ENCODE results near the gene NOD1.

The NOD1 gene

DNA sequence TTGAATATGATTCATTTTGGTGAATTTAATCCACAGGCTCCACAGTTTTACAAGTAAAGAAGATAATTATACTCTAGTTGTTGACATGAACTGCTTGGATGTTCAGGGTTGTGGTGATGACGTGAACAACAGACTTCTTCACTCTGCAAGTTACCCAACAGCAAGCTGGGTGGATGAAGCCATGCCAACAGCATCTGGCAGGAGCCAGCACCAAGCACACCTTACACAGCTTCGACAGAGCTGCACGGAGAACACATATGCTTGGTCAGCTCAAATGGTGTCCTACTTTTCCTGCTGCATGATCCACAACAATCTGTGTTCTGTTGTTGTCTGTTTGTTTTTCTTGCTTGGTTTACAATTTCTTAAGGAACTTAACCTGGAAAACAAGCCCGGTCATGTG is 9.8 kb downstream of the NOD1 start:
- WGBS, 2 experiments (ENCODE audit: insufficient coverage in 2 of 2) = 73 to 94% methylated on average over 3 of the region's 4 CpGs

GRCh38 chr7:30468041-30468440 is 10.5 kb downstream of the NOD1 start:
- Histone ChIP-seq H3K4me1 (ENCODE audit: control insufficient read depth, insufficient read depth, low read length, poor library complexity, severe bottlenecking) (peaks cover 41% of the 10 kb centered on the region), H3K9me3 (ENCODE audit: control insufficient read depth, low read length) (no peaks in the 10 kb centered on the region), H3K27ac (ENCODE audit: low read depth, low read length, severe bottlenecking) (no peak overlapping the region), H3K4me3 (ENCODE audit: extremely low read depth, insufficient read depth, low read length, poor library complexity, severe bottlenecking) (no peak overlapping the region), H3K36me3 (ENCODE audit: control insufficient read depth, insufficient read depth, low read length) (no peaks in the 10 kb centered on the region)
- 95 to 100% methylated on average over 2 of the region's 2 CpGs for WGBS, 2 experiments (ENCODE audit: insufficient coverage in 2 of 2)

More for the DNA sequence above, 9.8 kb downstream of the NOD1 start:
- H3K27ac ChIP-seq (ENCODE audit: low read depth, low read length, severe bottlenecking) = peak overlapping the region; percentile 73
- H3K9me3 ChIP-seq (ENCODE audit: control insufficient read depth, low read length) = no peaks in the 10 kb centered on the region
- no peak overlapping the region for H3K4me3 ChIP-seq (ENCODE audit: extremely low read depth, insufficient read depth, low read length, poor library complexity, severe bottlenecking)
- no peaks in the 10 kb centered on the region for H3K36me3 ChIP-seq (ENCODE audit: control insufficient read depth, insufficient read depth, low read length)
- peaks cover 40% of the 10 kb centered on the region for H3K4me1 ChIP-seq (ENCODE audit: control insufficient read depth, insufficient read depth, low read length, poor library complexity, severe bottlenecking)

GRCh38 chr7:30467271-30467670 is 11.3 kb downstream of the NOD1 start:
- H3K4me3 ChIP-seq (ENCODE audit: extremely low read depth, insufficient read depth, low read length, poor library complexity, severe bottlenecking) = no peak overlapping the region
- no peaks in the 10 kb centered on the region for H3K9me3 ChIP-seq (ENCODE audit: control insufficient read depth, low read length)
- H3K27ac ChIP-seq (ENCODE audit: low read depth, low read length, severe bottlenecking) = no peak overlapping the region
- H3K36me3 ChIP-seq (ENCODE audit: control insufficient read depth, insufficient read depth, low read length) = no peaks in the 10 kb centered on the region
- WGBS, 2 experiments (ENCODE audit: insufficient coverage in 2 of 2) = 88 to 100% methylated on average over 1 to 3 of the region's 4 CpGs
- H3K4me1 ChIP-seq (ENCODE audit: control insufficient read depth, insufficient read depth, low read length, poor library complexity, severe bottlenecking) = peaks cover 38% of the 10 kb centered on the region

- H3K27ac ChIP-seq (ENCODE audit: low read depth, low read length, severe bottlenecking) = no peak overlapping the region
These were observed 12.3 kb downstream of the NOD1 start for GRCh38 chr7:30466266-30466665.

DNA sequence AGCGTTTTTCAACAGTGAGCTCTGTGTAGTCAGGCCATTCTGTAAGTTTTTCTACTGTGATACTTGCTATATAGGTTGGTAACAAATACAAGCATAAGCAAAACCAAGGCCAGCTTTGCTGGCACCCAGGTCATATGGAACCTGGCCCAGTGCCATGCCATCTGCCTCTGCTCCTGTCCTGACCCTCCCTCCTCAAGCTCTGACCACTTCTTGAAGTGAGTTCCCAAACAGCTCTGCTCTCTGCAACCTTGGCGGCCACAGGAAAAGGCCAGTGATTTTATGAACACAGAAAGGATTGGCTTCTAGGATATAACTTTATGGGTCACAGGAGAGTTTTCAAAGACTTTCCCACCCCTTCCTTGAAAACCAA is 12.8 kb downstream of the NOD1 start:
- Histone ChIP-seq H3K4me3 (ENCODE audit: extremely low read depth, insufficient read depth, low read length, poor library complexity, severe bottlenecking) (no peak overlapping the region), H3K27ac (ENCODE audit: low read depth, low read length, severe bottlenecking) (no peak overlapping the region), H3K36me3 (ENCODE audit: control insufficient read depth, insufficient read depth, low read length) (no peaks in the 10 kb centered on the region), H3K9me3 (ENCODE audit: control insufficient read depth, low read length) (no peaks in the 10 kb centered on the region), H3K4me1 (ENCODE audit: control insufficient read depth, insufficient read depth, low read length, poor library complexity, severe bottlenecking) (peaks cover 30% of the 10 kb centered on the region)
- WGBS, 2 experiments (ENCODE audit: insufficient coverage in 2 of 2) = 80% methylated on average over 1 of the region's 2 CpGs; no CpG with 5 or more reads in 1 of the 2 experiments

More at GRCh38 chr7:30466266-30466665, 12.3 kb downstream of the NOD1 start:
- no peaks in the 10 kb centered on the region for H3K9me3 ChIP-seq (ENCODE audit: control insufficient read depth, low read length)
- H3K4me3 ChIP-seq (ENCODE audit: extremely low read depth, insufficient read depth, low read length, poor library complexity, severe bottlenecking) = no peak overlapping the region
- peaks cover 35% of the 10 kb centered on the region for H3K4me1 ChIP-seq (ENCODE audit: control insufficient read depth, insufficient read depth, low read length, poor library complexity, severe bottlenecking)
- WGBS, 2 experiments (ENCODE audit: insufficient coverage in 2 of 2) = 87 to 90% methylated on average over 2 to 4 of the region's 4 CpGs
- H3K36me3 ChIP-seq (ENCODE audit: control insufficient read depth, insufficient read depth, low read length) = no peaks in the 10 kb centered on the region

DNA sequence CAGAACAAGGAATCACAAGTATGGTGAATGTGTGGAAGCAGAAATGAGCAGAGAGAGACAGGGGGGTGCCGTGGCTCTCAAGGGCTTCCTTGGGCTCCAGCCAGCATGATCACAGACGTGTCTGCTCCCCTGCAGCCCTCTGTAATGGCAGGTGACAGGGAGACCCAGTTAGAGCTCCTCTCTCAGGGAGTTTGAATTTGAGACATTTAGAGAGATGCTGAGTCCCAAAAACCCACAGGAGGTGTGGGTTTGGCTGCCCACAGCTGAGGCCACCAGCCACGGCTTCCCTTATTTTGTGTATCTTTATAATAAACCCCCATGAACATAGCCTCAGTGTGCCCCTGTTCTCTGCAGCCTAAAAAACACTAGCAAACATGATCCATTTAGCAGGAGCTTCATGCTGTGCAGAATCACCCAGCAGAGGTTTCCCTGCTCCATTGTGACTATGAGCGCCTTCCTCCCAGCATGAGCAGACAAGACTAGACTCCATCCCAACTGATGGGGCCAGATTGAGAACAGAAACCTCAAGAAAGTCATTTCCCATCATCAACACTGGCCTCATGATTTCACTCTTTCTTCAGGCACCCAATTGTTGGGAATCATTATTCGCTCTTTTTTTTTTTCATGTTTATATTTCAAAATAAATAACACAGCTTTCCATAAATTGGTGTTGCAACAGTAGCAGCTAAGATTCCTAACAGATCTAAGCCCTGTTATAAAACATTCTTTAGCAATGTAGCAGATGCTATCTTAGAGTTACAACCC is 13.4 kb downstream of the NOD1 start:
- Histone ChIP-seq H3K9me3 (ENCODE audit: control insufficient read depth, low read length) (no peaks in the 10 kb centered on the region), H3K36me3 (ENCODE audit: control insufficient read depth, insufficient read depth, low read length) (no peaks in the 10 kb centered on the region), H3K4me1 (ENCODE audit: control insufficient read depth, insufficient read depth, low read length, poor library complexity, severe bottlenecking) (peaks cover 29% of the 10 kb centered on the region), H3K27ac (ENCODE audit: low read depth, low read length, severe bottlenecking) (no peak overlapping the region), H3K4me3 (ENCODE audit: extremely low read depth, insufficient read depth, low read length, poor library complexity, severe bottlenecking) (no peak overlapping the region)
- 88 to 94% methylated on average over 2 of the region's 5 CpGs for WGBS, 2 experiments (ENCODE audit: insufficient coverage in 2 of 2)

DNA sequence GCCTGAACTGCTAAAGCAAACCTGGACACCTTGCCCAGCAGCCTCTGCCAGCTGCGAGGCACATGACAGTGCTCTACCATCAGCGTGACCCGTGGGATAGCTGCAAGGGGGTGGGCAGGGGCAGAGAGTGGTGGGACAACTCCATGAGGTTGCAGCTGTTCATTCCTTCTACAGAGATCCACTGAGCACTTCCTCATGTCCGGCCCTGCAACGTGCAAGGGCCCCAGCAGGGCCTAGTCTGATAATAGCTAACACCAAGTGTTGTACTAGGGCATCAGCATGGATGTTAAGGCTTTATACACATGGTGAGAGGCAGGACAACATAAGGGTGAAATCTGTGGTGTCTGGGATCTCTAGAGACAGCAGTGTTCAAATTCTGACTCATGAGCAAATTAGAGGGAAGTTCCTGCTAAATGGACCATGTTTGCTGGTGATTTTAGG is 14.3 kb downstream of the NOD1 start:
- Histone ChIP-seq H3K36me3 (ENCODE audit: control insufficient read depth, insufficient read depth, low read length) (no peaks in the 10 kb centered on the region), H3K4me1 (ENCODE audit: control insufficient read depth, insufficient read depth, low read length, poor library complexity, severe bottlenecking) (peaks cover 23% of the 10 kb centered on the region), H3K4me3 (ENCODE audit: extremely low read depth, insufficient read depth, low read length, poor library complexity, severe bottlenecking) (no peak overlapping the region), H3K9me3 (ENCODE audit: control insufficient read depth, low read length) (no peaks in the 10 kb centered on the region), H3K27ac (ENCODE audit: low read depth, low read length, severe bottlenecking) (no peak overlapping the region)
- 75 to 87% methylated on average over 5 of the region's 5 CpGs for WGBS, 2 experiments (ENCODE audit: insufficient coverage in 2 of 2)

- Histone ChIP-seq H3K27ac (ENCODE audit: low read depth, low read length, severe bottlenecking) (no peak overlapping the region), H3K4me3 (ENCODE audit: extremely low read depth, insufficient read depth, low read length, poor library complexity, severe bottlenecking) (no peak overlapping the region), H3K9me3 (ENCODE audit: control insufficient read depth, low read length) (no peaks in the 10 kb centered on the region), H3K4me1 (ENCODE audit: control insufficient read depth, insufficient read depth, low read length, poor library complexity, severe bottlenecking) (peaks cover 17% of the 10 kb centered on the region), H3K36me3 (ENCODE audit: control insufficient read depth, insufficient read depth, low read length) (no peaks in the 10 kb centered on the region)
- WGBS, 2 experiments (ENCODE audit: insufficient coverage in 2 of 2) = 82 to 89% methylated on average over 2 to 3 of the region's 6 CpGs
These were observed 15.0 kb downstream of the NOD1 start for GRCh38 chr7:30463405-30464145.

- WGBS, 2 experiments (ENCODE audit: insufficient coverage in 2 of 2) = no CpG with 5 or more reads among the region's 1 CpG
- Histone ChIP-seq H3K36me3 (ENCODE audit: control insufficient read depth, insufficient read depth, low read length) (no peaks in the 10 kb centered on the region), H3K4me1 (ENCODE audit: control insufficient read depth, insufficient read depth, low read length, poor library complexity, severe bottlenecking) (peaks cover 23% of the 10 kb centered on the region), H3K27ac (ENCODE audit: low read depth, low read length, severe bottlenecking) (no peak overlapping the region), H3K4me3 (ENCODE audit: extremely low read depth, insufficient read depth, low read length, poor library complexity, severe bottlenecking) (no peak overlapping the region), H3K9me3 (ENCODE audit: control insufficient read depth, low read length) (no peaks in the 10 kb centered on the region)
These were observed 16.4 kb downstream of the NOD1 start for GRCh38 chr7:30462179-30462578.

- Histone ChIP-seq H3K36me3 (ENCODE audit: control insufficient read depth, insufficient read depth, low read length) (peaks cover 13% of the 10 kb centered on the region), H3K9me3 (ENCODE audit: control insufficient read depth, low read length) (no peaks in the 10 kb centered on the region), H3K4me3 (ENCODE audit: extremely low read depth, insufficient read depth, low read length, poor library complexity, severe bottlenecking) (no peak overlapping the region), H3K4me1 (ENCODE audit: control insufficient read depth, insufficient read depth, low read length, poor library complexity, severe bottlenecking) (peaks cover 23% of the 10 kb centered on the region), H3K27ac (ENCODE audit: low read depth, low read length, severe bottlenecking) (peak overlapping the region; percentile 61)
- WGBS, 2 experiments (ENCODE audit: insufficient coverage in 2 of 2) = 92 to 100% methylated on average over 2 to 3 of the region's 4 CpGs
These were observed 18.3 kb downstream of the NOD1 start for GRCh38 chr7:30460246-30460633.

Measured in mesodermal cell (in vitro differentiated cells).